HuH-7 (cell line): Measurements from ENCODE around the gene KRI1.
"Not testable (repeated sequence)": the region's sequence is repeated elsewhere in the genome, so short reads cannot be mapped to it uniquely, and the experiment has no call there.

ENCODE experiments used
- DNase-seq: peaks from one replicate; pipeline ENCODE4 v3.0.0; 2011; ENCODE audit warnings: low spot score

KRI1 gene

GRCh38 chr19:10575011-10575716 is 9.4 kb upstream of the KRI1 start:
- DNase-seq, result no peak

GRCh38 chr19:10574462-10574861 is 8.7 kb upstream of the KRI1 start:
- DNase-seq, result no peak

DNA sequence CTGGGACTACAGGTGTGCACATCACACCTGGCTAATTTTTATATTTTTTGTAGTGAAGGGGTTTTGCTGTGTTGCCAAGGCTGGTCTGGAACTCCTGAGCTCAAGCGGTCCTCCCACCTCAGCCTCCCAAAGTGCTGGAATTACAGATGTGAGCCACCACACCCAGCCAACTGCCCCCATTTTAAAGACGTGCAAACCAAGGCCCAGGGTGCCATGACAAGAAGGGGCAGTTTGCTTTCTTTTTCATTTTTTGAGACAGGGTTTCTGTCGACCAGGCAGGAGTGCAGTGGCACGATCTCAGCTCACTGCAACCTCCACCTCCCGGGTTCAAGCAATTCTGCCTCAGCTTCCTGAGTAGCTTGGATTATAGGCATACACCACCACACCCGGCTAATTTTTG is 8.0 kb upstream of the KRI1 start:
- DNase-seq, result not testable (repeated sequence)

GRCh38 chr19:10568826-10569651 is 3.2 kb upstream of the KRI1 start, which contains the start of gene CDKN2D:
TSS of gene CDKN2D (minus strand) at chr19:10568979. CDS start at chr19:10568653, 326 bp downstream.
- peak; percentile 80 for DNase-seq

GRCh38 chr19:10568062-10568825 is 2.4 kb upstream of the KRI1 start:
- DNase-seq, result no peak

GRCh38 chr19:10567656-10568055 is 1.8 kb upstream of the KRI1 start:
- DNase-seq, result no peak

DNA sequence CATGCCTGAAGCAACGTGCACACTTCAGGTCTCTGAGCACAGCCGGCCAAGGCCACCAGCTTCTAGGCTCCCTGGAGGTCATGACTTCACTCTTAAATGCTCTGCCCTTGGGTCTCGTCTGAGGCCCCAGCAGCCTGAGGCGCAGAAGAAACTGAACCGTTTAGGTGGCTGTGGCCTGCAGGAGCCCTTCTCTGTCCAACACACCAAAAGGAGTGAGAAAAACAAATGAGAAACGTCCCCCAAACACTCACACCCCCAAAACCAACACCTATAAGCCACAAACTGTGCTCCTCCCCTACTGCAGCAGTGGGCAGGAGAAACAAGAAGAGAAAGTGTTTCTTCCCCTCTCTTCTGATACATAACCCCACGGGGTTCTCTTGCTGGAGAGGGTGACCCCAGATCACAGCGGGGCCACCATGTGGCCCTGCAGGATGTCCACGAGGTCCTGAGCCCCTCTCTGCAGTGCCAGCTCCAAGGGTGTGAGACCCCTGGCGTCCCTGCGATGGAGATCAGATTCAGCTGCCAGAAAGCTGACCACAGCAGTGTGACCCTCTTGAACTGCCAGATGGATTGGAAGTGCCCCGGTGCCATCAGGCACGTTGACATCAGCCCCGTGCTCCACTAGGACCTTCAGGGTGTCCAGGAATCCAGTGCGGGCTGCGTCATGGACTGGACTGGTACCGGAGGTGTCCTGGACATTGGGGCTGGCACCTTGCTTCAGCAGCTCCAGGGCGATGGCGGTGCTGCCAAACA is 1.0 kb upstream of the KRI1 start:
- DNase-seq, result no peak

DNA sequence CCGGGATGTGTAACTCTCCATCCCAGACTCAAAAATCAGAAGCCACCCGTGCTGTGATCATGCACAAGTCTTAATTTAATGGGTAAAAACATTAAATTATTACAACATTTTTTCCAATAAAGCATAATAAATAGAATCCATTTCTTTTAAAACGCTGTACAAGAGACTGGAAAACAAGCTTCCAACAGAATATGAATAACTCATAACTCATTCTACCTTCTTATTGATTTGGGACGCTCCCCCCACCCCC is 523 bp upstream of the KRI1 start:
- DNase-seq, result no peak

- DNase-seq, result peak; percentile 45
Observed at GRCh38 chr19:10565028-10565566, 713 bp downstream of the KRI1 start.

DNA sequence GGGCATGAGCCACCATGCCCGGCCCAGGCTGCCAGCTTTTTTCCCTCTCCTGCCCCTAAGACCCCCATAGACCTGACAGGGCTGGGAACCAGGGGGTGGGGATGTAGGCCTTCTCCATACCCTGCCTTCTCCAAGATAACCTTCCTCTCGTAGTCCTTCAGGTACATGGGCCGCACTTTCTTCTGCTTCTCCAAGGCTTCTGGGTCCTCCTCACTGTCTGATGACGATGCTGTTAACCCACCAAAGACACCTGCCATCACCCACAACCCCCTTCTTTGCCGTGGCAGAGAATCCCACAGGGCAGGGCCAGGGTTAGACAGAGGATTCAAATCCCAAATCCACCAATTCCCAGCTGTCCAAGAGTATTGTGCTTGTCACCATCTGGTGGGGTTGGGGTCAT is 3.2 kb downstream of the KRI1 start:
- no peak for DNase-seq

DNA sequence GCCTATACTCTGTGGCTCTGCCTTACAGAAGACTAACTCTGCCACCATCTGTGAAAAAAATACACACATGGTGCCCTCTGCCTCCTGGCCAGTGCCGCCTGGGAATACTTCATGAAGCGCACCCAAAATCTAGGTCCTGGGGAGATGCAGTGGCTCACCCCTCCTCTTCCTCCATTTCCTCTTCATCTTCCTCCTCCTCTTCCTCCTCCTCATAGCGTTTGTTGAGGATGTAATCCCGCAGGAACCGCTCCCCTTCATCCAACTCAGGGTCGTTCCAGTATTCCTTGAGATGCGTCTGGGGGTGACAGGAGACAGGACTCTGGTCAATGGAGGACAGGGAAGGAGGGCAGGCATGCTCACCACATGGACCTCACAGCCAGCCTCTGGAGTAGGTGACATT is 5.7 kb downstream of the KRI1 start:
- no peak for DNase-seq

- no peak for DNase-seq
Observed at GRCh38 chr19:10557603-10558197, 8.1 kb downstream of the KRI1 start.

GRCh38 chr19:10555610-10555973 is 10.2 kb downstream of the KRI1 start:
- no peak for DNase-seq

- DNase-seq, result no peak
Observed at GRCh38 chr19:10554760-10555609, 10.8 kb downstream of the KRI1 start.

- no peak for DNase-seq
Observed at GRCh38 chr19:10553943-10554381, 11.8 kb downstream of the KRI1 start.

DNA sequence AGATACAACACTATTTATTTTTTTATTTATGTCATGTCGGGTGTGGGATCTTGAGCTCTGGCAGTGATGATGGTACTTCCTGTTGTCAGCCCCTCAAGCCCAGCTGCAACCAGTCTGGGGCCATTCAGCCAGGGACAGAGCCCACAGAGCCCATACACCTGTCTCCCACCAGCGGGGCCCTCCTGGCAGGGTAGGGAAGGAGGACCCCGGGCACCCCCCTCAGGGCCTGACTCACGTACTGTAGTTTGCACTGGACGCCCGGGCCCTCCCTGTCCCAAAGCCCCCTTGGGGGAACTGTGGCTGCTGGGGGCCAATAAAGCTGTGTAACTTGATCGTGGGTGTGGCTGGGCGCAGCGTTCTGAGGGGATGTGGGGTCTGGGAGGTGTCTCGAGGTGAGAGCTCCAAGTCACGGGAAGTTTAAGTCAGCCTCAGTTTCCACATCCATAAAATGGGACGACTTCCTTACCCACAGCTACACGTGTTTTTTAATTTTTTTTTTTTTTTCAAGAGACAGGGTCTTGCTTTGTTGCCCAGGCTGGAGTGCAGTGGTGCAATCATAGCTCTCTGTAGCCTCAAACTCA is 12.6 kb downstream of the KRI1 start:
- DNase-seq, result no peak

DNA sequence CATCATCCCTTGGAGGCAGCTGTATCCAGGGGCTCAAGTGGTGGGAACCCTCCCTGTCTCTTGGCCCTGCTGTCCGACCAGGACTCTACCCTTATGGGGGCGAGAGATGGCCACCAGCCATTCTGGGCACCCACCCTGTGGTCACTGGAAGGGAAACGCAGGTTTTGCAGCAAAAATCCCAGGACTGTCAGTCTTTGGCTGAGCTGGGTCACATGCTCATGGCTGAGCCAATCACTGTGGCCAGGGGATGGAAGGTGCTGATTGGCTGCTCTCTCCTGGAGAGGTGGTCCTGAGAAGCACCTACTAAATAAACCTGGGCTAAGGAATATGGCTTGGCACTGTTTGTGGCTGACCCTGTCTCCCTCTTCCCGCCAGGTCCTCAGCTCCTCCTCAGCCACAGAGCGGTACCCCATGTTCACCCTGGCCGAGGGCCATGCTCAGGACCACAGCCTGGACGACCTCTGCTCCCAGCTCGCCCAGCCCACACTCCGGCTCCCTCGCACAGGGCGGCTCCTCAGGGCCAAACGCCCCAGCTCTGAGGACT is 13.2 kb downstream of the KRI1 start:
- peak; percentile 67 for DNase-seq

- peak; percentile 58 for DNase-seq
Observed at GRCh38 chr19:10551698-10552301, 14.0 kb downstream of the KRI1 start.

GRCh38 chr19:10551006-10551405 is 14.8 kb downstream of the KRI1 start:
- not testable (repeated sequence) for DNase-seq
